Measurements from ENCODE around the gene KLHL40. TPM values are rescaled to one million over a fixed set of nuclear protein-coding genes. Genes with fewer than 3 reads are reported as not detected.

KLHL40 gene
- total RNA-seq, 1 experiment from 2014 or later: not detected

Other genes with a start within 250 kb of the KLHL40 start
- 60.4 and 74.4 TPM in 2 replicates for gene VIPR1, start 182.9 kb upstream of the KLHL40 start, total RNA-seq (2014; rRNA removed; shearing (Covaris generic))
- 12.3 and 12.6 TPM in 2 replicates for gene SEC22C, start 103.6 kb upstream of the KLHL40 start, total RNA-seq (2014; rRNA removed; shearing (Covaris generic))
- 17.7 and 18.4 TPM in 2 replicates for gene SS18L2, start 94.7 kb upstream of the KLHL40 start, total RNA-seq (2014; rRNA removed; shearing (Covaris generic))
- 20.0 and 21.8 TPM in 2 replicates for gene NKTR, start 84.9 kb upstream of the KLHL40 start, total RNA-seq (2014; rRNA removed; shearing (Covaris generic))
- gene ZBTB47, start 31.8 kb upstream of the KLHL40 start, total RNA-seq (2014; rRNA removed; shearing (Covaris generic)): 1.1 TPM in 2 replicates
- not detected in 2 replicates for gene HHATL, start 17.3 kb downstream of the KLHL40 start, total RNA-seq (2014; rRNA removed; shearing (Covaris generic))
- gene CCDC13, start 87.7 kb downstream of the KLHL40 start, total RNA-seq (2014; rRNA removed; shearing (Covaris generic)): not detected in 2 replicates
- gene HIGD1A, start 119.0 kb downstream of the KLHL40 start, total RNA-seq (2014; rRNA removed; shearing (Covaris generic)): 22.5 and 32.2 TPM in 2 replicates
- gene ACKR2, start 123.9 kb downstream of the KLHL40 start, total RNA-seq (2014; rRNA removed; shearing (Covaris generic)): 0.18 TPM in 1 of 2 replicates, not detected in the other
- not detected in 2 replicates for gene CYP8B1, start 190.3 kb downstream of the KLHL40 start, total RNA-seq (2014; rRNA removed; shearing (Covaris generic))
- gene ZNF662, start 220.6 kb downstream of the KLHL40 start, total RNA-seq (2014; rRNA removed; shearing (Covaris generic)): not detected in 2 replicates